DND-41 (cell line): ENCODE measurements around the gene HIVEP1.

Source experiments
- EZH2 ChIP-seq: IDR thresholded peaks from 3 replicates; pipeline ENCODE4 v1.6.1; 2012; ENCODE audit warnings: borderline replicate concordance, low read depth, mild to moderate bottlenecking, moderate library complexity, low read length, inconsistent platforms; ENCODE audit not compliant: severe bottlenecking
- TF ChIP-seq, protein P1 (sequence below): IDR thresholded peaks from 2 replicates; pipeline ENCODE4 v1.5.1; 2012; ENCODE audit warnings: borderline replicate concordance, low read length, moderate library complexity, mild to moderate bottlenecking; ENCODE audit not compliant: poor library complexity, severe bottlenecking; ENCODE audit errors: extremely low read depth

DNA sequence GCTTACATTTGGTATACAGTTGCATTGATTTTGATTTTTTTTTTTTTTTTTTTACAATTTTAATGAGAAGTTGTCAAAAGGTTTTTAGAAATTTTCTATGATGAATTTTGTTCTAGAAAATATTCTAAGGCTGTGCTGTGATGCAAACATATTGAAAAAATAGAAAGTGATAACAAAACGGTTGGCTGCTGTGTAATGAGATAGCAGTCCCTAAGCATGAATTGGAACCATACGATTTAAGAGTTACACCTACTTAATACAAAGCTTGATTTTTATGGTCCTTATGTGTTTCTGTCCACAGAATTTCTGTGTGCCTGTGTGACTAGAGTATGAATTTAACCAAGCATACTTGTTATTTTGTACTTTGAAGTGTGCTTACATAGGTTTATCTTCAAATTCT, 12.1 kb downstream of the HIVEP1 start:
- TF ChIP-seq, protein P1, sequence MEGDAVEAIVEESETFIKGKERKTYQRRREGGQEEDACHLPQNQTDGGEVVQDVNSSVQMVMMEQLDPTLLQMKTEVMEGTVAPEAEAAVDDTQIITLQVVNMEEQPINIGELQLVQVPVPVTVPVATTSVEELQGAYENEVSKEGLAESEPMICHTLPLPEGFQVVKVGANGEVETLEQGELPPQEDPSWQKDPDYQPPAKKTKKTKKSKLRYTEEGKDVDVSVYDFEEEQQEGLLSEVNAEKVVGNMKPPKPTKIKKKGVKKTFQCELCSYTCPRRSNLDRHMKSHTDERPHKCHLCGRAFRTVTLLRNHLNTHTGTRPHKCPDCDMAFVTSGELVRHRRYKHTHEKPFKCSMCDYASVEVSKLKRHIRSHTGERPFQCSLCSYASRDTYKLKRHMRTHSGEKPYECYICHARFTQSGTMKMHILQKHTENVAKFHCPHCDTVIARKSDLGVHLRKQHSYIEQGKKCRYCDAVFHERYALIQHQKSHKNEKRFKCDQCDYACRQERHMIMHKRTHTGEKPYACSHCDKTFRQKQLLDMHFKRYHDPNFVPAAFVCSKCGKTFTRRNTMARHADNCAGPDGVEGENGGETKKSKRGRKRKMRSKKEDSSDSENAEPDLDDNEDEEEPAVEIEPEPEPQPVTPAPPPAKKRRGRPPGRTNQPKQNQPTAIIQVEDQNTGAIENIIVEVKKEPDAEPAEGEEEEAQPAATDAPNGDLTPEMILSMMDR, result no peak
- TF ChIP-seq EZH2, result no peak
